Measurements from ENCODE around the gene TLCD2.

TLCD2 gene

DNA sequence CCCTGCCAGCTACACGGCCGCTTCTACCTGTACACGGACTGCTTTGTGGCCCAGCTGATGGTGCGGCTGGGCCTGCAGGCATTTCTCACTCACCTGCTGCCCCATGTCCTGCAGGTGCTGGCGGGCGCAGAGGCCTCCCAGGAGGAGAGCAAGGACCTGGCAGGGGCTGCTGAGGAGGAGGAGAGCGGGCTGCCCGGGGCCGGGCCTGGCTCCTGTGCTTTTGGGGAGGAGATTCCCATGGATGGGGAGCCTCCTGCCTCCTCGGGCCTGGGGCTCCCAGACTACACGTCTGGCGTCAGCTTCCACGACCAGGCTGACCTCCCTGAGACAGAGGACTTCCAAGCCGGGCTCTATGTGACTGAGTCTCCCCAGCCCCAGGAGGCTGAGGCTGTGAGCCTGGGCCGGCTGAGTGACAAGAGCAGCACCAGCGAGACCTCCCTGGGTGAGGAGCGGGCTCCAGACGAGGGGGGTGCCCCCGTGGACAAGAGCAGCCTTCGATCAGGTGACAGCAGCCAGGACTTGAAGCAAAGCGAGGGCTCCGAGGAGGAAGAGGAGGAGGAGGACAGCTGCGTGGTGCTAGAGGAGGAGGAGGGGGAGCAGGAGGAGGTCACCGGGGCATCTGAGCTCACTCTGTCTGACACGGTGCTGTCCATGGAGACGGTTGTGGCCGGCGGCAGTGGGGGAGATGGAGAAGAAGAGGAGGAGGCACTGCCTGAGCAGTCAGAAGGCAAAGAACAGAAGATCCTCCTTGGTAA is 17.9 kb upstream of the TLCD2 start:
- TF ChIP-seq GATA3 (IDR thresholded peaks at IDR 0.05; ENCODE audit: low read depth, low read length): no peak
- TF ChIP-seq GATA2 (IDR thresholded peaks at IDR 0.05; ENCODE audit: low read depth, low read length): no peak

DNA sequence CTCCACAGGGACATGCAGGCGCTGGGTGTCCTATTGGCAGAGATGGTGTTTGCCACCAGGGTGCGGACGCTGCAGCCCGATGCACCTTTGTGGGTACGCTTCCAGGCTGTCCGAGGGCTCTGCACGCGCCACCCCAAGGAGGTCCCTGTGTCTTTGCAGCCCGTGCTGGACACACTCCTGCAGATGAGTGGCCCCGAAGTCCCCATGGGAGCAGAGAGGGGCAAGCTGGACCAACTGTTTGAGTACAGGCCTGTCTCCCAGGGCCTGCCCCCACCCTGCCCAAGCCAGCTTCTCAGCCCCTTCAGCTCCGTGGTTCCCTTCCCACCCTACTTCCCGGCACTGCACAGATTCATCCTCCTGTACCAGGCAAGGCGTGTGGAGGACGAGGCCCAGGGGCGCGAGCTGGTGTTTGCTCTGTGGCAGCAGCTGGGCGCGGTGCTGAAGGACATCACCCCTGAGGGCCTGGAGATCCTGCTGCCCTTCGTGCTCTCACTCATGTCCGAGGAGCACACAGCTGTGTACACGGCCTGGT is 17.1 kb upstream of the TLCD2 start:
- TF ChIP-seq GATA3 (IDR thresholded peaks at IDR 0.05; ENCODE audit: low read depth, low read length): no peak
- no peak for TF ChIP-seq GATA2 (IDR thresholded peaks at IDR 0.05; ENCODE audit: low read depth, low read length)

DNA sequence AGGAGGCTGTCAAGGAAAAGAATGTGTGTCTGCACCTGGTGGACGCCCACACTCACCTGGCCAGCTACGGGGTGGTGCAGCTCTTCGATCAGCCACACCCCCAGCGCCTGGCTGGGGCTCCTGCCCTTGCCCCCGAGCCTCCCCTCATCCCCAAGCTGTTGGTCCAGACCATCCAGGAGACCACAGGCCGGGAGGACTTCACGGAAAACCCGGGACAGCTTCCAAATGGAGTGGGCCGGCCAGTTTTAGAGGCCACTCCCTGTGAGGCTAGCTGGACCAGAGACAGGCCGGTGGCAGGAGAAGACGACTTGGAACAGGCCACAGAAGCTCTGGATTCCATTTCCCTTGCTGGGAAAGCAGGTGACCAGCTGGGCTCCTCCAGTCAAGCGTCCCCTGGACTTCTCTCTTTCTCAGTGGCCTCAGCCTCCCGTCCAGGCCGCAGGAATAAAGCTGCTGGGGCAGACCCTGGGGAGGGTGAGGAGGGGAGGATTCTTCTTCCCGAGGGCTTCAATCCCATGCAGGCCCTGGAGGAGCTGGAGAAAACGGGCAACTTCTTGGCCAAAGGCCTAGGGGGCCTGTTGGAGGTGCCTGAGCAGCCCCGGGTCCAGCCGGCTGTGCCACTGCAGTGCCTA is 16.6 kb upstream of the TLCD2 start:
- no peak for TF ChIP-seq GATA2 (IDR thresholded peaks at IDR 0.05; ENCODE audit: low read depth, low read length)
- TF ChIP-seq GATA3 (IDR thresholded peaks at IDR 0.05; ENCODE audit: low read depth, low read length): no peak

DNA sequence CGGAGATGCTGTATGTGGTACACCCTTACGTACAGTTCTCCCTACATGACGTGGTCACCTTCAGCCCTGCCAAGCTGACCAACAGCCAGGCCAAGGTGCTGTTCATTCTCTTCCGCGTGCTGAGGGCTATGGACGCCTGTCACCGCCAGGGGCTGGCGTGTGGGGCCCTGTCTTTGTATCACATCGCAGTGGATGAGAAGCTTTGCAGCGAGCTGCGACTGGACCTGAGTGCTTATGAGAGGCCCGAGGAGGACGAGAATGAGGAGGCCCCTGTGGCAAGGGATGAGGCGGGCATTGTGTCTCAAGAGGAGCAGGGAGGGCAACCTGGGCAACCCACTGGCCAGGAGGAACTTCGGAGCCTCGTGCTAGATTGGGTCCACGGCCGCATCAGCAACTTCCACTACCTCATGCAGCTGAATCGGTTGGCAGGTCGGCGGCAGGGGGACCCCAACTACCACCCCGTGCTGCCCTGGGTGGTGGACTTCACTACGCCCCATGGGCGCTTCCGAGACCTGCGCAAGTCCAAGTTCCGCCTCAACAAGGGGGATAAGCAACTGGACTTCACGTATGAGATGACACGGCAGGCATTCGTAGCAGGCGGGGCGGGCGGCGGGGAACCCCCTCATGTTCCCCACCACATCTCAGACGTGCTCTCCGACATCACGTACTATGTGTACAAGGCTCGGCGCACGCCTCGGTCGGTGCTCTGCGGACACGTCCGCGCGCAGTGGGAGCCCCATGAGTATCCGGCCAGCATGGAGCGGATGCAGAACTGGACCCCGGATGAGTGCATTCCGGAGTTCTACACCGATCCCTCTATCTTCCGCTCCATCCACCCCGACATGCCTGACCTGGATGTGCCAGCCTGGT is 15.7 kb upstream of the TLCD2 start:
- TF ChIP-seq GATA2 (IDR thresholded peaks at IDR 0.05; ENCODE audit: low read depth, low read length): no peak
- TF ChIP-seq GATA3 (IDR thresholded peaks at IDR 0.05; ENCODE audit: low read depth, low read length): no peak

DNA sequence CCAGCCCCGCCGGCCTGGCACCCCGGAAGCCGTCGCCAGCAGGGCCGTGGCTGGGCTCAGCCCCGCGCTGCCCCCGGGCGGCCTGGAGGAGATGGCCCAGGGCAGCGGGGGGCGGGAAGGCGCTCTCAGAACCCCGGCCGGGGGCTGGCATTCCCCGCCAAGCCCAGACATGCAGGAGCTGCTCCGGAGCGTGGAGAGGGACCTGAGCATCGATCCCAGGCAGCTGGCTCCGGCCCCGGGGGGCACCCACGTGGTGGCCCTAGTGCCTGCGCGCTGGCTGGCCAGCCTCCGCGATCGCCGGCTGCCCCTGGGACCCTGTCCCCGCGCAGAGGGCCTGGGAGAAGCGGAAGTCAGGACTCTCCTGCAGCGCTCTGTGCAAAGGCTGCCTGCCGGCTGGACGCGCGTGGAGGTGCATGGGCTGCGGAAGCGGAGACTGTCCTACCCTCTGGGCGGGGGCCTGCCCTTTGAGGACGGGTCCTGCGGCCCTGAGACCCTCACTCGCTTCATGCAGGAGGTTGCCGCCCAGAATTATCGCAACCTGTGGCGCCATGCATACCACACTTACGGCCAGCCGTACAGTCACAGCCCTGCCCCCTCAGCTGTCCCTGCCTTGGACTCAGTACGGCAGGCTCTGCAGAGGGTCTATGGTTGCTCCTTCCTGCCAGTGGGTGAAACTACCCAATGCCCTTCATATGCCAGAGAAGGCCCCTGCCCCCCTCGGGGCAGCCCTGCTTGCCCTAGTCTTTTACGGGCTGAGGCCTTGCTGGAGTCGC is 14.9 kb upstream of the TLCD2 start:
- TF ChIP-seq GATA3 (IDR thresholded peaks at IDR 0.05; ENCODE audit: low read depth, low read length): no peak

DNA sequence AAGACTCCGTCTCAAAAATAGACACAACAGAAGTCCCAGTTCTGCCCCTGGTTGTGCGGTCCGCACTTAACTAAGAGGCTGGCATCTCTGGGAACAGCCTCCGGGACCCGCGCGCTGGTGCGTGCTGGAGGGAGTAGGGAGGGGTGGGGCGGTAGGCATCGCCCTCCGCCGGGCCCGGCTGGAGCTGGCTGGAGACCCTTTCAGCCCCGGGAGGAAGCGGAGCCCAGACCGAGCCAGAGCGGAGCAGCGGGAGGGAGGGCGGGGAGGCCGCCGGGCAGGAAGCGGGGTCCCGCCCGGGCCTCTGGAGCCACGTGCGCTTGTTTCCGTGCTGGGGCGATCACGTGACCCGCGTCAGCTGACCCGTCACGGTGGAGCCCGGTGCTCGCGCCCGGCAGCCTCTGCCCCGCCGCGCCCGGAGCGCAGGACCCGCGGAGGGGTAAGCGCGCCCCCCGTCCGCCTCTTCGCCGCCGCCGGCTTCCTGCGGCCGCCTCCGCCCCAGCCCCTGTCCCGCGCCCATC is 14.2 kb upstream of the TLCD2 start, which contains the start of gene WDR81:
Gene WDR81, plus strand, starts transcription at position 354 of the 518 bp plus-strand sequence. CDS start 256 bp downstream, outside the sequence.
- TF ChIP-seq GATA2 (IDR thresholded peaks at IDR 0.05; ENCODE audit: low read depth, low read length): no peak
- TF ChIP-seq GATA3 (IDR thresholded peaks at IDR 0.05; ENCODE audit: low read depth, low read length): no peak

DNA sequence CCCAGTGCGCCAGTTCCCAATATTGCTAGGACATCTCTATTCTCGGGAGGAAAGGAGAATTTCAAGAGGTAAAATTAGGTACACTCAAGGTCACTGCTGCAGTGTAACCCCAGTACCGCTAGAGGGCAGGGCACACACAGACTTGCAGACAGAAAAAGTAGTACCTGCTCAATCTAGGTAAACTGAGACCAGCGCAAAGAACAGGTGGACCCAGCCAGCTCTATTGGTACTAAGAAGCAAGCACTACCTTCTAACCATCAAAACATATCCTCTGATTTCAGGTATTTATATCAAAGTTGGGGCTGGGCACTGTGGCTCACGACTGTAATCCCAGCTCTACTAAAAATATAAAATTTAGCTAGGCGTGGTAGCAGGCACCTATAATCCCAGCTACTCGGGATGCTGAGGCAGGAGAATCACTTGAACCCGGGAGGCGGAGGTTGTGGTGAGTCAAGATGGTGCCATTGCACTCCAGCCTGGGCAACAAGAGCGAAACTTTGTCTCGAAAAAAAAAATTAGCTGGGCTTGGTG is 10.7 kb upstream of the TLCD2 start:
- no peak for TF ChIP-seq GATA2 (IDR thresholded peaks at IDR 0.05; ENCODE audit: low read depth, low read length)
- TF ChIP-seq GATA3 (IDR thresholded peaks at IDR 0.05; ENCODE audit: low read depth, low read length): no peak

GRCh38 chr17:1718362-1719165 is 8.4 kb upstream of the TLCD2 start:
- TF ChIP-seq GATA2 (IDR thresholded peaks at IDR 0.05; ENCODE audit: low read depth, low read length): no peak
- no peak for TF ChIP-seq GATA3 (IDR thresholded peaks at IDR 0.05; ENCODE audit: low read depth, low read length)

- no peak for TF ChIP-seq GATA3 (IDR thresholded peaks at IDR 0.05; ENCODE audit: low read depth, low read length)
- TF ChIP-seq GATA2 (IDR thresholded peaks at IDR 0.05; ENCODE audit: low read depth, low read length): no peak
These were observed 6.9 kb upstream of the TLCD2 start for GRCh38 chr17:1716912-1717695.

DNA sequence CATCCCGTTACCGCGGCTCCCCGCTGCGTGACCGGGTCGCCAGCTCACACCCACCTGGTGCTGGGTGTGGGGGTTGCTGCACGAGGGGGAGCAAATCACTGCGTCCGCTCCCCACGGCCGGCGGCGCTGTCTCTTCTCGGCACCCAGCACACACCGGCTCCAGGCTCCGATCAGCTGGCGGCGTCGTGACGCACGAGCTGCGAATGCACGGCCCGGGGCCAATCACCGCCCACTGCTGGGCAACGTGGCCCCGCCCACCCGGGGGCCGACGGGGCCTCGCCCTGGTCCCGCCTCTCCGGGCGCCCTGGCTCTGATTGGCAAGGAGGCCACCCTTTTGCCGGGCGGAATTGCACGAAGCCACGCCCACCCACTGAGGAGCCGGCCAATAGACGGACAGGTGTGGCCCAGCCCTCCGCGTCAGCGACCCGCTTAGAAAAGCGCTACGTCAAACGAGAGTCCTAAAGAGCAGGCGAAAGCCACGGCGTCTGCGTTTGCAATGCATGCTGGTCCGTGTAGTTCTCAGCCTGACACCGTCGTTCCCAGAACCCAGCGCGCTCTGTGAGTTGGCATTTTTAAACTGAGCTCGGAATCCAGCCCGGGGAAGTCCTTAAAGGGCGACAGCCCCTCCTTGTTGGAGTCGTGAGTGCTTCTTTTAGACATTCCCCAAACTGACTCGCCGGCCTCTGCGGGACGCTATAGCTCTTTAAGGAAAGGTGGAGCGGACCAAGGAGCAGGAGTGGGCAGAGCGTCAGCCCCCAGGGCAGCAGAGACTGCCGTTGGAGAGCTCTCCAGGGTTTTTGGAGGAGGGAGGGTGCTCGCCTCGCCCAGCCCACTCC is 6.1 kb upstream of the TLCD2 start:
- TF ChIP-seq GATA2 (IDR thresholded peaks at IDR 0.05; ENCODE audit: low read depth, low read length) (no peak), GATA3 (IDR thresholded peaks at IDR 0.05; ENCODE audit: low read depth, low read length) (no peak)

GRCh38 chr17:1715803-1716075 is 5.6 kb upstream of the TLCD2 start:
- TF ChIP-seq GATA2 (IDR thresholded peaks at IDR 0.05; ENCODE audit: low read depth, low read length) (no peak), GATA3 (IDR thresholded peaks at IDR 0.05; ENCODE audit: low read depth, low read length) (no peak)
